ENCODE measurements around the gene FNDC3B. TPM values are rescaled to one million over a fixed set of nuclear protein-coding genes. Genes with fewer than 3 reads are reported as not detected.

FNDC3B gene
- total RNA-seq, 1 donor from 2014 or later: 54.9 TPM

- no peaks in the 10 kb centered on the region for H3K27me3 ChIP-seq
- peaks cover 13 to 42% of the 10 kb centered on the region in 2 donors for H3K36me3 ChIP-seq
- intact Hi-C loops (cut with DNase I): loop anchor here (5.0 to 10.0 kb wide), 6 partner anchors 67 to 517 kb away; no protein-coding TSS in a partner anchor
- no peak for TF ChIP-seq CTCF (IDR thresholded peaks at IDR 0.05)
- H3K9me3 ChIP-seq: no peaks in the 10 kb centered on the region
- peak overlapping the region; percentile 80 to 84 for H3K27ac ChIP-seq
- peaks cover 4 to 34% of the 10 kb centered on the region in 2 donors for H3K4me1 ChIP-seq
- H3K4me3 ChIP-seq: no peak overlapping the region
- peak in 1 of 2 donors; percentile 61 for DNase-seq (ENCODE audit: low spot score in 2 of 2)
Measured at GRCh38 chr3:172324611-172325203, 285.3 kb downstream of the FNDC3B start.

GRCh38 chr3:172325461-172325860 lies 286.1 kb downstream of the FNDC3B start:
- intact Hi-C loops (cut with DNase I): loop anchor here (10.0 kb wide), 1 partner anchor 451 kb away; no protein-coding TSS in a partner anchor
- H3K36me3 ChIP-seq: peaks cover 21 to 50% of the 10 kb centered on the region in 2 donors

DNA sequence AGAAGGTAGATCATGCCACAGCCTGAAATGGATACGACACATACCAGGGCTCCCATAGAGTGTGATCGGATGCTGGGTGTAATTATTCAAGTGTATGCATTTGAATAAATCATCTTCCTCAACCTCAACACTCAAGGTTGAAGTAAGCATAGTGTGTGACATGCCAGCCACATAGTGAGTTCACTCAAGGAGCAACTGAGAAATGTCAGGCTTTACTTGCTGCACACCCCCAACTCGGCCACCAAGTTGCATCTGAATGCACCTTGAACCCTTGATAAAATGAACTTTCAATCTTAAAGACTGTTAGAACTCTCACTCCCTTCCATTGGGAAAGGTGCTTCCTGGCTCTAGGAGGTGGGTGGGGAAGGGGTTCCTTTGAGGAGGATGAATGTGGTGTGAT lies 287.6 kb downstream of the FNDC3B start:
- Histone ChIP-seq H3K4me3 (no peak overlapping the region), H3K9me3 (no peaks in the 10 kb centered on the region), H3K27me3 (no peaks in the 10 kb centered on the region), H3K27ac (peak overlapping the region in 1 of 2 donors; percentile 1), H3K4me1 (peaks cover 0 to 13% of the 10 kb centered on the region in 2 donors), H3K36me3 (peaks cover 36 to 63% of the 10 kb centered on the region in 2 donors)
- no peak for TF ChIP-seq CTCF (IDR thresholded peaks at IDR 0.05)
- no peak for DNase-seq (ENCODE audit: low spot score in 2 of 2)
- intact Hi-C loops (cut with DNase I): loop anchor here (10.0 kb wide), 1 partner anchor 452 kb away; no protein-coding TSS in a partner anchor

More at GRCh38 chr3:172325461-172325860, 286.1 kb downstream of the FNDC3B start:
- Histone ChIP-seq H3K4me1 (peaks cover 0 to 26% of the 10 kb centered on the region in 2 donors), H3K4me3 (no peak overlapping the region), H3K27ac (peak overlapping the region in 1 of 2 donors; percentile 80), H3K27me3 (no peaks in the 10 kb centered on the region), H3K9me3 (no peaks in the 10 kb centered on the region)
- TF ChIP-seq CTCF (IDR thresholded peaks at IDR 0.05): no peak
- DNase-seq (ENCODE audit: low spot score in 2 of 2): no peak

GRCh38 chr3:172328282-172328681 lies 288.9 kb downstream of the FNDC3B start:
- no peaks in the 10 kb centered on the region for H3K27me3 ChIP-seq
- H3K9me3 ChIP-seq: no peaks in the 10 kb centered on the region
- intact Hi-C loops (cut with DNase I): loop anchor here (10.0 kb wide), 1 partner anchor 453 kb away; no protein-coding TSS in a partner anchor
- no peak overlapping the region for H3K4me3 ChIP-seq
- H3K4me1 ChIP-seq: peaks cover 0 to 10% of the 10 kb centered on the region in 2 donors
- H3K36me3 ChIP-seq: peaks cover 37 to 66% of the 10 kb centered on the region in 2 donors
- H3K27ac ChIP-seq: no peak overlapping the region
- no peak for TF ChIP-seq CTCF (IDR thresholded peaks at IDR 0.05)
- DNase-seq (ENCODE audit: low spot score in 2 of 2): no peak

- H3K27ac ChIP-seq: peak overlapping the region in 1 of 2 donors; percentile 10
- H3K27me3 ChIP-seq: no peaks in the 10 kb centered on the region
- peaks cover 0 to 6% of the 10 kb centered on the region in 2 donors for H3K4me1 ChIP-seq
- DNase-seq (ENCODE audit: low spot score in 2 of 2): no peak
- no peak for TF ChIP-seq CTCF (IDR thresholded peaks at IDR 0.05)
- intact Hi-C loops (cut with DNase I): loop anchor here (10.0 kb wide), 1 partner anchor 454 kb away; no protein-coding TSS in a partner anchor
- H3K36me3 ChIP-seq: peaks cover 40 to 74% of the 10 kb centered on the region in 2 donors
- H3K9me3 ChIP-seq: no peaks in the 10 kb centered on the region
- H3K4me3 ChIP-seq: no peak overlapping the region
Measured at GRCh38 chr3:172329070-172329469, 289.7 kb downstream of the FNDC3B start.

Measured in ascending aorta (tissue), 2 donors.